ENCODE measurements around the gene KRTAP9-1. TPM values are rescaled to one million over a fixed set of nuclear protein-coding genes. Genes with fewer than 3 reads are reported as not detected.
"Not testable (repeated sequence)": the region's sequence is repeated elsewhere in the genome, so short reads cannot be mapped to it uniquely, and the experiment has no call there.

KRTAP9-1 gene
- total RNA-seq (2014; rRNA removed) = not detected in 2 replicates
- not detected for Bru-seq, nascent RNA
- not detected for BruChase-seq, experiment 1, labeled RNA remaining after a 6-hour chase
- not detected for BruChase-seq, experiment 2, labeled RNA remaining after a 2-hour chase
- long read RNA-seq = 0 reads

- DNase-seq; H3K27me3 ChIP-seq (ENCODE audit: low read length); BruUV-seq (replicated peaks); ATAC-seq; H3K36me3 ChIP-seq (ENCODE audit: low read depth, low read length); POLR2A ChIA-PET (ENCODE audit: unreplicated experiment); H3K4me3 ChIP-seq (ENCODE audit: low read length); H3K4me1 ChIP-seq (ENCODE audit: insufficient read depth, low read length); H3F3A ChIP-seq (ENCODE audit: low read length, unreplicated experiment); intact Hi-C loops (cut with micrococcal nuclease); H3K9me3 ChIP-seq (ENCODE audit: low read length); H3K9ac ChIP-seq (ENCODE audit: low read length); H3K9me2 ChIP-seq (replicated peaks; ENCODE audit: low read length); H3K27ac ChIP-seq (ENCODE audit: low read length); H3K4me2 ChIP-seq (ENCODE audit: low read length); H4K20me1 ChIP-seq (ENCODE audit: low read length); H2AFZ ChIP-seq (ENCODE audit: low read length); CTCF ChIA-PET; H3K79me2 ChIP-seq (ENCODE audit: low read length): not testable (repeated sequence)
These were observed at the start of gene KRTAP9-1 for GRCh38 chr17:41189837-41190318. TSS of gene KRTAP9-1 (plus strand) at chr17:41189887. CDS start at chr17:41189887, 0 bp downstream.

GRCh38 chr17:41140360-41141131 is 49.1 kb upstream of the KRTAP9-1 start, which contains the start of gene KRTAP4-6:
TSS of gene KRTAP4-6 (minus strand) at chr17:41140544. CDS start at chr17:41140487, 57 bp downstream.
- H3K9ac ChIP-seq (ENCODE audit: low read length) = 0 out of 2 replicates have a peak within 1 kb of the TSS, but pooled peaks have one; percentile 8
- peaks cover 6% of the 10 kb centered on the region; the same call in 1 of the 2 replicates for H3K9me3 ChIP-seq (ENCODE audit: low read length)
- no peaks in the 10 kb centered on the region for H4K20me1 ChIP-seq (ENCODE audit: low read length)
- intact Hi-C loops (cut with micrococcal nuclease) = loop anchor here (1.0 kb wide), 1 partner anchor 8 kb away; no protein-coding TSS in a partner anchor
- TF ChIP-seq EZH2 (IDR thresholded peaks at IDR 0.05; ENCODE audit: low read length, unreplicated experiment) = no peak
- TF ChIP-seq EZH2phosphoT487 (IDR thresholded peaks at IDR 0.05; ENCODE audit: borderline replicate concordance, low read length) = no peak
- no peak for TF ChIP-seq CTCF (conservative IDR thresholded peaks at IDR 0.05; ENCODE audit: low read depth, low read length)
- peak; percentile 86 for DNase-seq
- POLR2A ChIA-PET (ENCODE audit: unreplicated experiment) = interaction anchor here (0.5 kb wide), 2 partner anchors 223 to 834 kb away, joined by 3 to 6 read pairs; no protein-coding TSS in a partner anchor
- CTCF ChIA-PET = interaction anchor here (0.7 kb wide), 1 partner anchor 218 kb away, joined by 4 read pairs; no protein-coding TSS in a partner anchor
- no peak within 1 kb of the TSS for H3K4me2 ChIP-seq (ENCODE audit: low read length)
- peak; percentile 76 for ATAC-seq
- no peaks in the 10 kb centered on the region for H3K79me2 ChIP-seq (ENCODE audit: low read length)
- H3K4me3 ChIP-seq (ENCODE audit: low read length) = no peak within 1 kb of the TSS
- H3K27ac ChIP-seq (ENCODE audit: low read length) = peak within 1 kb of the TSS; percentile 64
- no peak within 1 kb of the TSS for H2AFZ ChIP-seq (ENCODE audit: low read length)
- no peaks in the 10 kb centered on the region for H3F3A ChIP-seq (ENCODE audit: low read length, unreplicated experiment)
- peaks cover 3% of the 10 kb centered on the region; the same call in 1 of the 2 replicates for H3K36me3 ChIP-seq (ENCODE audit: low read depth, low read length)
- H3K9me2 ChIP-seq (replicated peaks; ENCODE audit: low read length) = no peaks in the 10 kb centered on the region
- H3K4me1 ChIP-seq (ENCODE audit: insufficient read depth, low read length) = peaks cover 14% of the 10 kb centered on the region; the same call in 1 of the 2 replicates
- H3K27me3 ChIP-seq (ENCODE audit: low read length) = no peaks in the 10 kb centered on the region
- BruUV-seq (replicated peaks) = no TSS peak

- no peaks in the 10 kb centered on the region for H3K79me2 ChIP-seq (ENCODE audit: low read length)
- no peak overlapping the region for H3K9ac ChIP-seq (ENCODE audit: low read length)
- no peak for ATAC-seq
- BruUV-seq (replicated peaks) = no TSS peak
- H3K9me3 ChIP-seq (ENCODE audit: low read length) = peaks cover 6% of the 10 kb centered on the region; the same call in 1 of the 2 replicates
- no peak overlapping the region for H3K4me2 ChIP-seq (ENCODE audit: low read length)
- H3K9me2 ChIP-seq (replicated peaks; ENCODE audit: low read length) = no peaks in the 10 kb centered on the region
- H3K36me3 ChIP-seq (ENCODE audit: low read depth, low read length) = peaks cover 3% of the 10 kb centered on the region; the same call in 1 of the 2 replicates
- peaks cover 14% of the 10 kb centered on the region; the same call in 1 of the 2 replicates for H3K4me1 ChIP-seq (ENCODE audit: insufficient read depth, low read length)
- no peak overlapping the region for H2AFZ ChIP-seq (ENCODE audit: low read length)
- peak overlapping the region; percentile 64 for H3K27ac ChIP-seq (ENCODE audit: low read length)
- CTCF ChIA-PET = no interaction called here
- TF ChIP-seq EZH2 (IDR thresholded peaks at IDR 0.05; ENCODE audit: low read length, unreplicated experiment) (no peak), CTCF (conservative IDR thresholded peaks at IDR 0.05; ENCODE audit: low read depth, low read length) (no peak), EZH2phosphoT487 (IDR thresholded peaks at IDR 0.05; ENCODE audit: borderline replicate concordance, low read length) (no peak)
- H3F3A ChIP-seq (ENCODE audit: low read length, unreplicated experiment) = no peaks in the 10 kb centered on the region
- no peak for DNase-seq
- intact Hi-C loops (cut with micrococcal nuclease) = no loop called here
- H3K4me3 ChIP-seq (ENCODE audit: low read length) = no peak overlapping the region
- POLR2A ChIA-PET (ENCODE audit: unreplicated experiment) = interaction anchor here (0.5 kb wide), 2 partner anchors 224 to 833 kb away, joined by 3 to 6 read pairs; no protein-coding TSS in a partner anchor
- H3K27me3 ChIP-seq (ENCODE audit: low read length) = no peaks in the 10 kb centered on the region
- no peaks in the 10 kb centered on the region for H4K20me1 ChIP-seq (ENCODE audit: low read length)
These were observed 48.3 kb upstream of the KRTAP9-1 start for GRCh38 chr17:41141361-41141760.
